Measurements from ENCODE around the gene UROD.

GRCh38 chr1:45005761-45006160 is 6.3 kb upstream of the UROD start:
- TF ChIP-seq NR3C1 (CRISPR knock-in tag; conservative IDR thresholded peaks at IDR 0.05; ENCODE audit: low read depth) (no peak), E2F1 (CRISPR knock-in tag; IDR thresholded peaks at IDR 0.05) (no peak), ESRRA (CRISPR knock-in tag; IDR thresholded peaks at IDR 0.05; ENCODE audit: borderline replicate concordance) (no peak), NFE2L1 (CRISPR knock-in tag; IDR thresholded peaks at IDR 0.05) (no peak), FOXK1 (CRISPR knock-in tag; IDR thresholded peaks at IDR 0.05) (no peak), RELA (CRISPR knock-in tag; IDR thresholded peaks at IDR 0.05; ENCODE audit: borderline replicate concordance) (no peak), JUN (CRISPR knock-in tag; IDR thresholded peaks at IDR 0.05) (no peak), ZNF416 (CRISPR knock-in tag; IDR thresholded peaks at IDR 0.05) (no peak), NR2C2 (CRISPR knock-in tag; IDR thresholded peaks at IDR 0.05) (no peak), SP1 (CRISPR knock-in tag; conservative IDR thresholded peaks at IDR 0.05) (no peak)
- TF ChIP-seq, protein P1, sequence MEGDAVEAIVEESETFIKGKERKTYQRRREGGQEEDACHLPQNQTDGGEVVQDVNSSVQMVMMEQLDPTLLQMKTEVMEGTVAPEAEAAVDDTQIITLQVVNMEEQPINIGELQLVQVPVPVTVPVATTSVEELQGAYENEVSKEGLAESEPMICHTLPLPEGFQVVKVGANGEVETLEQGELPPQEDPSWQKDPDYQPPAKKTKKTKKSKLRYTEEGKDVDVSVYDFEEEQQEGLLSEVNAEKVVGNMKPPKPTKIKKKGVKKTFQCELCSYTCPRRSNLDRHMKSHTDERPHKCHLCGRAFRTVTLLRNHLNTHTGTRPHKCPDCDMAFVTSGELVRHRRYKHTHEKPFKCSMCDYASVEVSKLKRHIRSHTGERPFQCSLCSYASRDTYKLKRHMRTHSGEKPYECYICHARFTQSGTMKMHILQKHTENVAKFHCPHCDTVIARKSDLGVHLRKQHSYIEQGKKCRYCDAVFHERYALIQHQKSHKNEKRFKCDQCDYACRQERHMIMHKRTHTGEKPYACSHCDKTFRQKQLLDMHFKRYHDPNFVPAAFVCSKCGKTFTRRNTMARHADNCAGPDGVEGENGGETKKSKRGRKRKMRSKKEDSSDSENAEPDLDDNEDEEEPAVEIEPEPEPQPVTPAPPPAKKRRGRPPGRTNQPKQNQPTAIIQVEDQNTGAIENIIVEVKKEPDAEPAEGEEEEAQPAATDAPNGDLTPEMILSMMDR (IDR thresholded peaks at IDR 0.05) = no peak
- TF ChIP-seq, protein P2, sequence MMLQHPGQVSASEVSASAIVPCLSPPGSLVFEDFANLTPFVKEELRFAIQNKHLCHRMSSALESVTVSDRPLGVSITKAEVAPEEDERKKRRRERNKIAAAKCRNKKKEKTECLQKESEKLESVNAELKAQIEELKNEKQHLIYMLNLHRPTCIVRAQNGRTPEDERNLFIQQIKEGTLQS (CRISPR knock-in tag; conservative IDR thresholded peaks at IDR 0.05) = no peak
- TF ChIP-seq, protein P3, sequence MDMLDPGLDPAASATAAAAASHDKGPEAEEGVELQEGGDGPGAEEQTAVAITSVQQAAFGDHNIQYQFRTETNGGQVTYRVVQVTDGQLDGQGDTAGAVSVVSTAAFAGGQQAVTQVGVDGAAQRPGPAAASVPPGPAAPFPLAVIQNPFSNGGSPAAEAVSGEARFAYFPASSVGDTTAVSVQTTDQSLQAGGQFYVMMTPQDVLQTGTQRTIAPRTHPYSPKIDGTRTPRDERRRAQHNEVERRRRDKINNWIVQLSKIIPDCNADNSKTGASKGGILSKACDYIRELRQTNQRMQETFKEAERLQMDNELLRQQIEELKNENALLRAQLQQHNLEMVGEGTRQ (CRISPR knock-in tag; IDR thresholded peaks at IDR 0.05) = no peak
